ENCODE data around the gene XPNPEP3.
A peak's percentile ranks its signal among the peaks of the same experiment; 100 is the strongest.
"Not testable (repeated sequence)": the region's sequence is repeated elsewhere in the genome, so short reads cannot be mapped to it uniquely, and the experiment has no call there.

Gene XPNPEP3

DNA sequence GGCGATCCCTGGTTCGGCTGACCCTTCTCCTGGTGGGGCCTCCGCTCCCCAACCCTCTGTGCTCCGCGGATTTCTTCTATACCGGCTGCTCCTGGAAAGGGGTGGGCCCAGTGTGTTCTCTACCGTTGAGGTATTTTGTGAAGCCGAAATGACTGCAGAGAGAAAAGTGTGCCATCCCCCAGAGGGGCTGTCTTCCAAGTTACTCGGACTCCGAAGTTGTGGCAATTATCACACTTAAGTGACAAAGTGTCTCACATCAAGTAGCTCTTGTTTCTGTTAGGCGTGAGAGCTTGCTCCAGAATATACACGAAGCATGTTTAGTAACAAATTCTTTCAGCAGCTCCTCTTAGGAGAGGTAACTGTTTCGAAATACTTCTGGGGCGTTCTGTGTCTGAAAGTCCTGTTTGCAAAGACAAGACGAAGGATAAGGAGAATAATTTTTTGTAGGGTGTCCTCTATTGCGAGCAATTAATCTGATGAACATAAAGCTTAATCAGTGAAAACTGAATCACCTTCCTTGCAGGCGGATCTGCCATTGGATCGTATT, 434 bp downstream of the XPNPEP3 start:
- no peak for DNase-seq (ENCODE audit: low spot score)

- DNase-seq (ENCODE audit: low spot score): no peak
These were observed 5.1 kb downstream of the XPNPEP3 start, which contains the start of gene DNAJB7 for GRCh38 chr22:40862013-40862412. TSS of gene DNAJB7 (minus strand) at chr22:40862113. CDS start at chr22:40861994, 119 bp downstream.

DNA sequence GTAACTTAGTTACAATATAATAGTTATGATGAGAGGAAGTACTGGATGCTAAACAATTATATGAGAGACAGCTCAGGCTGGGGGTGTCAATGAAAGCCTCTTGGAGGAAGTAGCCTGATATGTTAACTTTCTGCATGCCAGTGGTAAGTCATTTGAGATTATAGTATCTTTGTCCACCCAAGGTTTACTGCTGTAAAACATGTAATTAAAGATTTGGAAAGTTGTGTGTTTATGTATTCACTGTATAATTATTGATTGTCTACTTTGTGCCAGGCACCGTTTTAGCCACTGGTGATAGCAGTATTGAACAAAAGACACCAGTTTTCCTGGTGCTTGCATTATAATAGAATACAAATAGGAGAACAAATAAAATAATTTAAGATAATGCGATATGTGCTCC, 5.6 kb downstream of the XPNPEP3 start:
- DNase-seq (ENCODE audit: low spot score): no peak

DNA sequence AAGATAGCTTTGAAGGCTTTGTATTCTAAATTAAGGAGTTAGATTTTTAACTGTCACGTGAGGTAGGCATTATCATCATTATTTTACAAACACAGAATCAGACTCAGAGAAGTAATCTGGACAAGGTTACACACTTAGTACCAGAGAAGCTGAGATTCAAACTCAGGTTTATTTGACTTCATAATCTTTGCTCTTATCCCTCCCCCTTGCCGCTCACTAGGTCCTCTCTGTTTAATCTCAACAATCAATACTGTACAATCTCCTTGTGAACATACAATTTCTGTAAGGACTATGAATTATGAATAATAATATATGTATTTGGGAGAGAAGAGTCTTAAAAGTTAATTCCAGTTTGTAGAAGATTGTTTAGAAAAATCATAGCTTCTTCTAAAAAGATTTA, 10.2 kb downstream of the XPNPEP3 start:
- no peak for DNase-seq (ENCODE audit: low spot score)

GRCh38 chr22:40868379-40868778, 11.4 kb downstream of the XPNPEP3 start:
- DNase-seq (ENCODE audit: low spot score): not testable (repeated sequence)

DNA sequence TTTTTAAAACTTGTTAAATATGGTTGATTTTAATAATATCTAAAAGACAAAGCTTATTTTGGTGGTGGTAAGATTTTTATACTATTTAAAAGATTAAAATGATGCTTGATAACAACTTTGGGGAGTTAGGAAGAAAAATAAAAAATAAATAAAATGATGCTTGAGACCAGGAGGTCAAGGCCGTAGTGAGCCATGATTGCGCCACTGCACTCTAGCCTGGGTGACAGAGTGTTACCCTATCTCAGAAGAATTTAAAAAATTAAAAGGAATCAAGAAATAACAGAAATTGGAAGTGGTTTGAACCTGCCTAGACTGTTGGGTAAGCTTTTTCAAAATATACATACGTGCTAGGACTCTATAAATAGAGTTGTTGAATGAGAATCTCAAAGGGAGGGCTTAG, 17.1 kb downstream of the XPNPEP3 start:
- no peak for DNase-seq (ENCODE audit: low spot score)

- no peak for DNase-seq (ENCODE audit: low spot score)
These were observed 18.2 kb downstream of the XPNPEP3 start for GRCh38 chr22:40875111-40875510.

DNA sequence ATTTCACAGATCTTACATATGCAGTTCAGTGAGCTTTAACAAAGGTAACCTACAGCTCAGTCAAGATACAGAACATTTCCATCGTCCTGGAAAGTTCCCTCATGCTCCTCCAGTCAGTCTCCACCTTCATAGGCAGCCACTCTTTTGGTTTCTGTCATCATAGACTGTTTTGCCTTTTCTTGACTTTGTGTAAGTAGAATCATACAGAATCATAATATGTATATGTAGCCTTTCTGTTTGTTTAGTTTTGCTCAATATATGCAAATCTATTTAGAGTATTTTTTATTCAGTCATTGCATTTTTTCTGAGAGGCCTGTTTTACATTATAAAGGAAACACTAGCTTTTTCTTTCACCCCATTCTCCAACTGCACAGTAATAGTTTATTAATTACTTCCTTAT, 20.0 kb downstream of the XPNPEP3 start:
- DNase-seq (ENCODE audit: low spot score): no peak

DNA sequence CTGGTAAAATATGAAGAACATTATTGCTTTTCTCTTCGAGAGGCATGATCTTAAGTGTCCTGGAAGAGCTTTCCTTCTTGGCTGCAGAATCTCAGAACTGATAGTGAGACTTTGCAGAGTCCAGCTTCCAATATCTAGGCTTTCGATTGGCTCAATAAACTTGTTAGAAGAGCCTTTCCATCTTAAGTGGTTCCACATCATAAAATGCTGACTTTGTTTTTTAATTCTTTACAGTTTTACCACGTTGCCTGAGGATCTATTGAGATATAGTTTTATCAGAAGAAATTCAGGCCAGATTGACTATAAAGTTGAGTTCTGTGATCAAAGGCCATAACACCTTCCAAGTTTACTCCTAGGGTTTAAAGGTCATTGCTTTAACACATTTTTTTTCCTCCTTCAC, 20.5 kb downstream of the XPNPEP3 start:
- no peak for DNase-seq (ENCODE audit: low spot score)

GRCh38 chr22:40878922-40879321, 22.0 kb downstream of the XPNPEP3 start:
- no peak for DNase-seq (ENCODE audit: low spot score)

GRCh38 chr22:40889116-40889515, 32.2 kb downstream of the XPNPEP3 start:
- no peak for DNase-seq (ENCODE audit: low spot score)

GRCh38 chr22:40890881-40891280, 33.9 kb downstream of the XPNPEP3 start:
- no peak for DNase-seq (ENCODE audit: low spot score)

DNA sequence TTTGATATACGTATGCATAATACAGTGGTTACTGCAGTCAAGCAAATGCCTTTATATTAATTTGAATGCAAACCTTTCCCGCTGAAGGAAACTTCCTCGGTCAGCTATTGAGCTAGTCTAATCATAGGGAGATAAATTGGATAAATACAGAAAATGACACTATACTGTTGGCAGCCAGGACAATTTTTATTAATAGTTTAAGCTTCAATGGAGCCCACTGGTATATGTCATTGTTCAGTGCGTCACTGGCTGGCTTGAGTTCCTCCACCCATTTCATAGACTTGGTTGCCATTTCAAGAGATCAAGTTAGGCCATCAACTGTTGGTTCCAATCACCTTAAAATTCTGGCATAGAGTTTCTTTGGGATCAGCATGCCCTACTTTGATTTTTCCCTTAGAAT, 37.5 kb downstream of the XPNPEP3 start:
- DNase-seq (ENCODE audit: low spot score): no peak

DNA sequence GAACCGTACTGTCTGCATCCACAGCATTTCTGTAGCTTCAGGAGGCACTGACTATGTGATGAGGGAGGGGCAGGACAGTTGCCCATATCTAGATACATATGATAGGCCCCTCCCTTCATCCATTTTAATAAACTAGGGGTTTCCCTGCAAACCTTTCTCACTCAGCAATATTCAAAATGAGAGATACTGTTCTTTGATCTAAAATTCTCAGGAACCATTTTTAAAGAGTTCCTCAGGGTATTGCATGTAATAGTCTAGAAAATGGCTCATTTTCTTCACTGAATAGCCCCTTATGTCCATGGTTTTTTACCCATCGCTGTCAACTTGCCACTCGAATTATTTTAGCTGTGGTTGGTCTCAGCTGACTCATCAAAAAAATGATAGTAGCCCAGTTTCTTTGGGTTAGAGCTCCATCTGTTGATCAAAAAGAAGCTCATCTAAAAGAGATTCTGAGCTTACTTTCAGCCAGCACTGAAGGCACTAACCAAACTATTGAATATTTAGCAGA, 42.0 kb downstream of the XPNPEP3 start:
- peak; percentile 72 for DNase-seq (ENCODE audit: low spot score)

- DNase-seq (ENCODE audit: low spot score): peak; percentile 42
These were observed 47.2 kb downstream of the XPNPEP3 start for GRCh38 chr22:40904101-40904500.

DNA sequence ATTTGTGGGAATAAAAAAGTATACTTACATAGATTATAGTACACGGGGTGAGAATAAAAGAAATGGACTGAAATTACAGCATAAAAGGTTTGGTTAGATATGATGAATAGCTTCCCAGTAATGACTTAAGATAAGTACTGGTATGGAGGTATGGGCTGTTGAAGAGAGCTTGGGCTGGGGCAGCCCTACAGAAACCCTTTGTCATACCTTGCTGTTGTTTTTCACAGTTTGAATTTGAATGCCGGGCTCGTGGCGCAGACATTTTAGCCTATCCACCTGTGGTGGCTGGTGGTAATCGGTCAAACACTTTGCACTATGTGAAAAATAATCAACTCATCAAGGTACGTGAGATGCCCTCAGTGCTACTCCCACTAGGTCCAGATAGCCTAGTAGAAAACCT, 51.9 kb downstream of the XPNPEP3 start:
- DNase-seq (ENCODE audit: low spot score): no peak

DNA sequence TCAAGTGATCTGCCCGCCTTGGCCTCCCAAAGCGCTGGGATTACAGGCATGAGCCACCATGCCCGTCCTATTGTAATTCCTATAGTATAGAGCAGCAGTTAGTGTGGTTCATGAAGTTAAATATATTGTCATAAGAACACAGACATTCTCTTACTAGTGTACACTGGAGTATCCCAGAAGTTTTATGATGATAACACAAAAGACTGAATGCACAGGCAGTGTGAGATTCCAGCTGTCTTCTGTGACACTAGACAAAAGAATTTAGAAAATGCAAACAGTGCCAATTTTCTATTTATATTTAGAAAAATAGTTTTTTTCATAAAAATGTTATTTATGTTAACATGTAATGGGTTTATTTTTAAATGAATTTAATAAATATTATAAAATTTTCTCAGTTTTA, 54.8 kb downstream of the XPNPEP3 start:
- no peak for DNase-seq (ENCODE audit: low spot score)

DNA sequence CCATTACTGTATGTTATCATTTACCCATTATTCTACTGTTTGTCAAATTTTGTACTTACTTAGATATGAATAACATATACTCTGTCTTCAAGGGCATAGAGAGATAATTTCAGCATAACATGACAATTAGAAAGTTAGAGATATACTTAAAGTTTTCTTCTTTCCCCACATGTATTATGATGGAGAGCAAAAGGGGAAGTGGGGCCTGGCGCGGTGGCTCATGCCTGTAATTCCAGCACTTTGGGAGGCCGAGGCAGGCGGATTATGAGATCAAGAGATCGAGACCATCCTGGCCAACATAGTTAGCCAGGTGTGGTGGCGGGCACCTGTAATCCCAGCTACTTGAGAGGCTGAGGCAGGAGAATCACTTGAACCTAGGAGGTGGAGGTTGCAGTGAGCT, 56.0 kb downstream of the XPNPEP3 start:
- DNase-seq (ENCODE audit: low spot score): not testable (repeated sequence)

DNA sequence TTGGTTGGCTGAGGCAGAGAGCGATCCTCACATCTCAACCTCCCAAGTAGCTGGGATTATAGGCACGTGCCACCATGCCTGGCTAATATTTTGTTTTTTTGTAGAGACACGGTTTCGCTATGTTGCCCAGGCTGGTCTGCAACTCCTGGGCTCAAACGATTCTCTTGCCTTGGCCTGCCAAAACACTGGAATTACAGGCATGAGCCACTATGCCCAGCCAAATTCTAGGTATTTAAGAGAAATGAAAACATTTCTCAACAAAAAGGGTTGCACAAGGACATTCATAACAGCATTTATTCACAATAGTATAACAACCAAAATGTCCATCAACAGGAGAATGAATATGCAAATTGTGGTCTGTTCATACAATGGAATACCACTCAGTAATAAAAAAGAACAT, 62.5 kb downstream of the XPNPEP3 start:
- no peak for DNase-seq (ENCODE audit: low spot score)

DNA sequence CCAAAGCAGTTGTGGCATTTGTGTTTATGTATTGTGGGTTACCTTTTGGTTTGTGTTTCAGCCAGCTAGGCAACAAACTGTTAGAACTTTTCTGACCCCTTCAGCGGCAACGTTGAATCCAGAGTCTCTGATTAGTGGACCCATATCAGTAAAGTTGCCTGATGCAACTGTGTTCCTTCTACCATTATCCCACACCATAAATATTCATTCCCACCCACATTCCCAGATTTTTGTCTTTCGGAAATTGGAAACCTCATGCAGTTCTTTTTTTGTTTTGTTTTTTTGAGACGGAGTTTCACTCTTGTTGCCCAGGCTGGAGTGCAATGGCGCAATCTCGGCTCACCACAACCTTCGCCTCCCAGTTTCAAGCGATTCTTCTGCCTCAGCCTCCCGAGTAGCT, 63.6 kb downstream of the XPNPEP3 start:
- no peak for DNase-seq (ENCODE audit: low spot score)

GRCh38 chr22:40922484-40923303, 65.7 kb downstream of the XPNPEP3 start:
- peak; percentile 68 for DNase-seq (ENCODE audit: low spot score)

- no peak for DNase-seq (ENCODE audit: low spot score)
These were observed 71.7 kb downstream of the XPNPEP3 start for GRCh38 chr22:40928657-40929056.

DNA sequence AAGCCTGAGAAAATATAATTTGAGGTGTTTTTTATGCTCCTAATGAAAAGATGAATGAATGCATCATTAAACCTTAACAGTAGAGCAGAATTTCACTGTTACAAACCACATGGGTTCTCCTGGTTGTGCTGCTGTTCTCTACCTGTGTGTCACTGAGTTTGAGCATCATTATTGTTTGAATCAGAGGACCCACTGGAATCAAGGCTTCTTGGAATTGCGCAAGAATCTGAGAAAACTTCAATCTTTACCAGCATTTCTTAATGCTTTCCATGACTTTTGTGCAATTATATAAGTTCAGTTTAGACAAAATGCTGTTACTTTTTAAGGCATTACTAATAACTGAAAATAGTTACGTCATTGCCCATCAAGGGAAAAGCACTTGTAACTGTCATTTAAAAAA, 75.4 kb downstream of the XPNPEP3 start:
- no peak for DNase-seq (ENCODE audit: low spot score)

DNA sequence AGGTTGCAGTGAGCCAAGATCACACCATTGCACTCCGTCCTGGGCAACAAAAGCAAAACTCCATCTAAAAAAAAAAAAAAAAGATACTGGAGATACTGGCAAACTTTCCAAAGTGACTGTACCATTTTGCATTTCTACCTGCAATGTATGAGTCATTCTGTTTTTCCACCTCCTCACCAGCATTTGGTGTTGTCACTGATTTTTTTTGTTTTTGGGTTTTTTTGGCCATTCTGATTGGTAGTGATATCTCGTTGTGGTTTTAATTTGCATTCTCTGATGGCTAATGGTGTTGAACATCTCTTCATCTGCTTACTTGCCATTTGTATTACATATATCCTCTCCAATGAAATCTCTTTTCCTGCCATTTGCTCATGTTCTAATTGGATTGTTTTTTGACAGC, 82.3 kb downstream of the XPNPEP3 start:
- DNase-seq (ENCODE audit: low spot score): no peak
